Measurements from ENCODE around the gene TMEM132C.

TMEM132C gene

DNA sequence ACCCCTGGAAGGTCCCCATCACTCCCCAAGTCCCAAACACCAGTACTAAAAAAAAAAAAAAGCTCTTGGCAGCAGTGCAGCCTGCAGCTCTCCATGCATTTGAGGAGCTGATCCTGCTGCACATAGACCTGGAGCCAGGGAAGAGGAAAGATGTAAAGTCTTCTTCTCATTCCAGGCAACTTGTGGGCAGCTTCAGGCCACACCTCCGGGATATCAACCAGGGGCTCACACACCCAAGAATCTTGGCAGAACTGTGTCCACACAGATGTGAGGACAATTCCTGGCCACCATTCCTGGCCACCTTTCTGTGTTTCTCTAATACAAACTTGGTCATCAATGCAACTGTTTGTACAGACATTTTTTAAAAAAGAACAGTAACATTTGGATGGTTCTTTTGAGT is 72.7 kb downstream of the TMEM132C start:
- DNase-seq, result no peak

- DNase-seq, result no peak
Observed at GRCh38 chr12:128353301-128353700, 86.3 kb downstream of the TMEM132C start.

DNA sequence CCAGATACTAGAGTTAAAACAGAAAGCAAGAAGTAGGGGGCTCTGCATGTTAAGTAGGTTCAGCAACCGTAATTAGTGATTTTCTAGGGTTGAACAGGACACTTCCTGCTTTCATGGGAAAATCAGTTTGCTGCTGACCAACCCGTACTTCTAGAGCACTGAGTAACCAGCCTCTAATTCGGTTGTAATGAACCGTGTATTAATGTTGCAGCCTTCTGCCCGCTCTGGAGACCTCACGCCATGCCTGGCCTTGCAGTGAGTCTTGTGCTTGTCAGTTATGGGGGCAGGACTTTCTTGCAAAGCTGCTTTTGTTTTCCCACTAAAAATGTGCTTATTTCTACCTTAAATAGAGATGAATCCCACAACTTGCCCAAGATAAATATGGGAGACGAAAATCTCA is 89.6 kb downstream of the TMEM132C start:
- DNase-seq, result no peak

DNA sequence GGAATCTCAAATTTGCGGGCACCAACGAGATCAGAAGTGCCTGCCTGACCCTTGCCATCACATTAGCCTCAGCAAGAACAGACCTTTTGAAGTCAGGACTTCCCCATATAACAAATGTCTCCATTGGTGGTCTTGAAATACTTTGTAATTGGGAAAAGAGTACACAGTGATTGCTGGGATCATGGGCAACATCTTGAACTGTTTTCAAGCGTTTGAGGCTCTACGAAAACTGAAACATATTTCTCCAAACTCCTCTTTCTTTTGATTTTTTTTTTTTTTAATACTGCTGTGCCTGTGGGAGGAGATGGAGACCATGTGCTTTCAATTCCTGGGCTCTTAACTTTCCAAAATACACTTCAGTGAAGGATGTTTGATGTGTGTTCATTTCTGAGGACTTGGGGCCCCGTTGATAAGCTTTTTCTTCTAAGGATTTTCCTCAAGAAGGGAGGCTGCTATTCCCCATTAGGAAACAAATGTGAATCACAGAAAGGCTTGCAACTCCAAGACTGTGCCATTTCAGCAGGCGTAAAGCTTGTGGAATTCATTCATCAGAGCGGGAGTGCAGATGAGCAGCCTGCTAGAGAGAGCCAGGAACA is 94.5 kb downstream of the TMEM132C start:
- DNase-seq, result no peak

DNA sequence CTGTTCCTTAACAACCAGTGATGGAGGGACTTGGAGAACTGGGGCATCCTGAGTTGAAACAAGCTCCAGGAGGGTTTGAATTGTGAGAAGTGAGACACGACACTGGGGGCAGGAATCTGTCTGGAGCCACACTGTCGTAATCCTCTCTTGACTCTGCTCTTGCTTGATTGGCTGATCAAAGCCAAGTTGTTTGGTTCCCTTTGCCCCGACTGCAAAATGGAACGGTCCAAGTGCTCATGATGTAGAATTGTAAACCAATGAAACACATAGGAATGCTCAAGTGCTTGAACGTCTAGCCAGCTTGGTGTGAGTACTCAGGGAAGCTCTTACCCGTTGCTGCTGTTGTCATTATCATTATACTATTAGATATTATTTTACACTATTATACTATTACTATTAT is 98.1 kb downstream of the TMEM132C start:
- no peak for DNase-seq

DNA sequence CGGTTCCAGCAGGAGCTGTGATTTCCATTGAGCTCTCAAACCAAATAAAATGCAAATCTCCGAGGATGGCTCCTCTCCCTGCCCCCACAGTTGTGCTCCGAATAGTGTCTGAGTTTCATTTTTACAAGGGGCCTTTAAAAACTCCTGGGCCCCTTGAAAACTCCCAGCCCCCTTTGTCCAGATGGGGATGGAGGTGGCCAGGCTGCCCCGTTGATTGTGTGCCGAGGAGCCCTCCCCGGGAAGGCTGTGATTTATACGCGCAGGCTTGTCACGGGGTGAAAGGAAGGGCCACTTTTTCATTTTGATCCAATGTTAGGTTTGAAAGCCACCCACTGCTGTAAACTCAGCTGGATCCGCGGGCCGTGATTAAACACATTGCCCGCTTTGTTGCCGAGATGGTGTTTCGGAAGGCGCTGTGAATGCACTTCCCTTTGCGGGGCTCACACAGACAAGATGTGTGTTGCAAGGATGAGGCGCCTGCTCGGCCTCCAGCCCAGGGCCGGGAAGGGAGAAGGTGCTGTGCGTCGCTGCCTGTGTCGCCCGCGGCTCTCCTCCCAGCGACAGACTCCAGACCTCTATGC is 98.8 kb downstream of the TMEM132C start:
- no peak for DNase-seq

GRCh38 chr12:128367961-128368360 is 101.0 kb downstream of the TMEM132C start:
- no peak for DNase-seq

- DNase-seq, result no peak
Observed at GRCh38 chr12:128381541-128381940, 114.6 kb downstream of the TMEM132C start.

- no peak for DNase-seq
Observed at GRCh38 chr12:128381946-128382345, 115.0 kb downstream of the TMEM132C start.

DNA sequence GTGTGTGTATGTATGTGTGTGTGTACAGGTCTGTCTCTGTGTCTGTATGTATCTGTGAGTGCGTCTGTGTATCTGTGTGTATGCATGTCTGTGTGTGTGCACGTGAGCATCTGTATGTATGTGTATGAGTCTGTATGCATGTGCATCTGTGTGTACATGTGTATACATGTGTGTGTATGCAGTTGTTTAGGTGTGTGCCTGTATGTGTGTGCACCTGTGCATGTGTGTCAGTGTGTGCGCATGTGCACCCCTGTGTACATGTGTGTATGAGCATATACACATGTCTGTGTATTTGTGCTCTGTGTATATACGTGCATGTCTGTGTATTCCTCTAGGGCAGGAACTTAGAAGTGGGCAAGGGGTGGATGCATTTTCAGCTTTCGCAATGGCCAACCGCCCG is 116.0 kb downstream of the TMEM132C start:
- no peak for DNase-seq

- DNase-seq, result no peak
Observed at GRCh38 chr12:128383357-128383937, 116.5 kb downstream of the TMEM132C start.

DNA sequence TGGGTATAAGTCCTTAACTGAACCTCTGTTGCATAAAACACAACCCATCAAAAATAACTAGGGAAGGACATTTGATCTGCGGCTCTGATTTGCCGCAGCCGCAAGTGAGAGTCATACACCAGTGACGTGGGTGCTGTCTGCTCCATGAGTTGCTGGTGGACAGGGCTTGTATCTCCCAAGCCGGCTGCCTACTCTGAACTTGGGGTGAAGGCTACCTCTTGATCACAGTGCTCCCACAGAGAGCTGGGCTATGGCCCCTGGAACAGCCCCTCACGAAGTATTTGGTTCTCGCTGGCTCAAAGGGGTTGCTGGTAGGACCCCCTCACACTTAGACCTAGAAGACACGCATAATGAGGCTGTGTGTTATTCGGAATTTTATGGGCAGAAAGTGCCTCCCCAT is 118.8 kb downstream of the TMEM132C start:
- DNase-seq, result no peak

GRCh38 chr12:128387811-128388422 is 120.9 kb downstream of the TMEM132C start:
- peak; percentile 75 for DNase-seq

DNA sequence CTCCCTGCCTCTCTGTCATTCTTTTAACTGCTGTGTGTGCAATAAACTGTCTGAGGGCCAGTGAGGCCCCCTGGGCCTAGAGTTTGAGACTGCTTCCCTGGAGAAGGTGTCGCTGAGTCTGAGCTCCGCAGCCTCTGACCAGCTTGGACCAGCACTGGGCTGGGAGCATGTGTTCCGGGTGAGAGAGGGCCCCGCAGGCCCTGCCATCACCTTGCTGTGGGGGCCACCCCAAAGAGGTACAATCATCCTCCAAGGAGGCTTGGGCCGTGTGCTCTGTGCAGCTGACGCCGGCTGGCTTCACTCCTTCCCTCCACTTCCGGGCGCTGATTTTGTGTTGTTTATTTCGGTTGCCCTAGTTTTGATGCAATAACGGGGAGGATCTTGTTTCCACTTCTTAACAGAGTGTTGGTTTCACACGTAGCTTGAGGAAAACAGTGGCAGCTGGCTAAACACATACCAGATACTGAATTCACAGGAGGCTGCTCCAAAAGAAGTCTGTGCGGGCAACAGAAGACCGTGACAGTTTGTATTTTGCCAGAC is 121.6 kb downstream of the TMEM132C start:
- DNase-seq, result no peak

- DNase-seq, result no peak
Observed at GRCh38 chr12:128393346-128393745, 126.4 kb downstream of the TMEM132C start.

DNA sequence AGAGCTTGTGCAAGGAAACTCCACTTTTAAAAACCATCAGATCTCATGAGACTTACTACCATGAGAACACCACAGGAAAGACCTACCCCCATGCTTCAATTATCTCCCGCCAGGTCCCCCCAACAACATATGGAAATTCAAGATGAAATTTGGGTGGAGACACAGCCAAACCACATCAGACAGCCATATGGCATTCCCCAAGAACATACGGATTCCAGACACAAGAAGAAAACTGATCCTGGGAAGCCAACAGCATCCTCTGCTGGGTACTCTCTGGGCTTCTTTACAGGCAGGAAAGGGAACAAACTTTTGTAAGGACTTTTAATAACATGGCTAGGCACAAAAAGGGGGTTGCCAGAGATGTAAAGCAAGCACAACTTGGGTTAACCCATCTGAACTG is 127.2 kb downstream of the TMEM132C start:
- DNase-seq, result no peak

DNA sequence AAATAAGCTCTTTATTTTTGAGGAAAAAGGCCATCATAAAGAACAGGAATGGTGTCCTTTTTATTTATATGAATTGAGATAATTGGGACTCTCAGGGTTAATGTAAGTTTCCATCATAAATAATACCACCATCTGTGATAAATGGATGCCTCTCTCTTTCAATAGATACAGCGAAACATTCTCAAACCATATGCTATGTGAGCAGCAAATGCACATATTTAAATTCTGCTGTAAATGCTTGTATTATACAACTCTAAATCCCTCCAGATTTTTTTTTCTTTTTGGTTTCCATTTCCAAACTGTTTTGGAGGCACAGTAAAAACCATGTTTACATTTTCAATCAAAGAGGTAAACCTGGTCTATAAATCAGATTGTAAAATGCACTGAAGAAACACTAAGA is 132.3 kb downstream of the TMEM132C start:
- DNase-seq, result no peak

DNA sequence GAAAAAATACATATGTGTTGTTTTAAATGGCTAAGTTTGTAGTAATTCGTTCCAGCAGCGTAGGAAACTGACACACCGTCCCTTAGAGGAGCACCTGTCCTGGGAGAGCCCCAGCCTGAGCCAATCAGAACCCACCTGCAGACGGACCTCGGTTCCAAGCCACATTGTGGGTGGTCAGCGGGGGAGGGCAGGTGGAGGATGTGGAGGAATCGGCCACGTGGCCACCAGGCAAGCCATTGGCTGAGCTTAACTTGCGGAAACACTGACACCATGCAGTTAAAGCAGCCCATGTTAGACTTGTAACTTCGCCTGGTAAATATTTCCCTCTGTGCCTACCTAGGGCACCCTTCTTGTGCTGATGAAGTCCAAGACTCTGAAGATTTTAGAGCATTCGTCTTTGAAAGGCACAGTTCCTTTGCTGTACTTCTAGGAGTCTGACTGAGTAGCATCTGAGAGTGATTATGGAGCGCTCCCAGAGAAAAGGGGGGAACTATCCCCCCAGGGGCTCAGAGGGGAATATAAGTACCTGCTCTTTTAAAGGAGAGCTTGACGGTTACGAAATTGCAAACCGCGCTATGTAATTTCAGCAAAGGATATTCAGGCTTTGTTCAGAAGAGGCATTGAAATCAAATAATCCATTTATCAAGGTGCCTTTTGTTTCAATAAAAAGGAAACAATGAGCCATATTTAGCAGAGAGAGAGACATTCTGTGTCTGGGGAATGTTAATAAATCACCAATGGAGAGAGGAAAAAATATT is 135.7 kb downstream of the TMEM132C start:
- no peak for DNase-seq

DNA sequence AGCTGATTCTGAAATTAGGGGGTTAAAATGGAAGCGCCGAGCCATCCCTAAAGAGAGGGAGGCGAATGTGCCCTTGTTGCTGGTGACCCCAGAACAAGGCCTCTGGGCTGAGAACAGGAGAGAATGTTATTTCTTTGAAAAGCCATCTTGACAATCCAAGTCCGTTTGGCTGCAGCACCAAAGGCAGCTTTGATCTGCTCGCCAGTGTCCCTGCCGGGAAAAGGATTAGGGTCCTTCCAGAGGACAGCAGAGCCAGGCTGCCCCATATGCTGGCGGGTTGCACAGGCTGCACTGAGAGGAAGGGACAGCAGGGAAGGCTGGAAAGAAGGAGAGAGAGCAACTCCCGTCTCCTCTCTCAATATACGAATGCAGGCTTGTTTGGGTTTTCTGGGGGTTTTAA is 141.7 kb downstream of the TMEM132C start:
- no peak for DNase-seq

DNA sequence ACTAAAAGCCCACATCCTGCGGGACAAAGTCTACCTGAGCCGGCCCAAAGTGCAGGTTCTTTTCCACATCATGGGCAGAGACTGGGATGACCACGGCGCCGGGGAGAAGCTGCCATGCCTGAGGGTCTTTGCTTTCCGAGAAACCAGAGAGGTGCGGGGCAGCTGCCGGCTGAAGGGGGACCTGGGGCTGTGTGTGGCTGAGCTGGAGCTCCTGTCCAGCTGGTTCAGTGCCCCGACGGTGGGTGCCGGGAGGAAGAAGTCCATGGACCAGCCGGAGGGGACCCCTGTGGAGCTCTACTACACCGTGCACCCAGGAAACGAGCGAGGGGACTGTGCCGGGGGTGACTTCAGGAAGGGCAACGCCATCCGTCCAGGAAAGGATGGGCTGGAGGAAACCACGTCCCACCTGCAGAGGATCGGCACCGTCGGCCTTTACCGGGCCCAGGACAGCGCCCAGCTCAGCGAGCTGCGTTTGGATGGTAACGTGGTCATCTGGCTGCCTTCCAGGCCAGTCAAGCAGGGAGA is 148.1 kb downstream of the TMEM132C start:
- DNase-seq, result no peak

- no peak for DNase-seq
Observed at GRCh38 chr12:128418944-128419343, 152.0 kb downstream of the TMEM132C start.

DNA sequence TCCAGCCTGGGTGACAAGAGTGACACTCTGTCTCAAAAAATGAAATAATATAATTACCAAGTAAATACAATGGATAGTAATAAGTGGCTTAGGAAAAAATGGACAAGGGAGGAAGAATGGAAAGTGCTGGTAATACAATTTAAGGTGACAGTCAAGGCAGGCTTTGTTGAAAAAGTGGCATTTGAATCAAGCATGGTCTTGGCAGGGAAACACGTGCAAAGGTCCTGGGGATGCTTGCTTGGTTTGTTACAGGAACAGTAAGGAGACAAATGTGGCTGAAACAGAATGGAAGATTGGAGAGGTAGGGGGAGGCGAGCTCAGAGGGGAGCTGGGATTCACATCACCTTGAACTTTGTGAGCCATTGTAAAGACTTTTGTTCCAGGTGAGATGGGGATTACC is 153.2 kb downstream of the TMEM132C start:
- no peak for DNase-seq

DNA sequence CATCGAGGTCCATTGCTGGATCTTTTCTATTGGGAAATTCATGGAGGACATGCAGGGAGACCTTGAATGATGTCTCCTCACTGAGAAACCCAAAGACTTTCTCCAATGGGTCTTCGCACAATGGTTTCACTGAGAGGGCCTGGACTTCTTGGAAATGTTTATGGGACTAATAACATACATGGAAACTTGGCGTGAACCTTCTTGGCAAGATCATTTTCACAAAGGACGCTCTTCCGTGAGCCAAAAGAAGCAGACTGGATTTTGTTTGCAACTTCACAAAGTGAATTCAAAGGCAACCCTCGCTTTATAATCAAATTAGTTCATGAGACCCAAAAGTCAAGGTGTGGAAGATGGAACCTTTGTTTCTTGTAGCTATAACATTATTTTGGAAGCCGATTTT is 154.4 kb downstream of the TMEM132C start:
- DNase-seq, result no peak

Data from OCI-M1 (cell line).